HG03520 (cell line): ENCODE data around the gene CHST1.

Experiments
- ATAC-seq: cut with Tn5 transposase; IDR thresholded peaks from one replicate; pipeline ENCODE4 v1.9.1; 2021; ENCODE audit warnings: mild to moderate bottlenecking, moderate library complexity; ENCODE audit not compliant: unreplicated experiment

The CHST1 gene

GRCh38 chr11:45660729-45661438 is 4.5 kb downstream of the CHST1 start:
- ATAC-seq = no peak

GRCh38 chr11:45659818-45660160 is 5.6 kb downstream of the CHST1 start:
- no peak for ATAC-seq

DNA sequence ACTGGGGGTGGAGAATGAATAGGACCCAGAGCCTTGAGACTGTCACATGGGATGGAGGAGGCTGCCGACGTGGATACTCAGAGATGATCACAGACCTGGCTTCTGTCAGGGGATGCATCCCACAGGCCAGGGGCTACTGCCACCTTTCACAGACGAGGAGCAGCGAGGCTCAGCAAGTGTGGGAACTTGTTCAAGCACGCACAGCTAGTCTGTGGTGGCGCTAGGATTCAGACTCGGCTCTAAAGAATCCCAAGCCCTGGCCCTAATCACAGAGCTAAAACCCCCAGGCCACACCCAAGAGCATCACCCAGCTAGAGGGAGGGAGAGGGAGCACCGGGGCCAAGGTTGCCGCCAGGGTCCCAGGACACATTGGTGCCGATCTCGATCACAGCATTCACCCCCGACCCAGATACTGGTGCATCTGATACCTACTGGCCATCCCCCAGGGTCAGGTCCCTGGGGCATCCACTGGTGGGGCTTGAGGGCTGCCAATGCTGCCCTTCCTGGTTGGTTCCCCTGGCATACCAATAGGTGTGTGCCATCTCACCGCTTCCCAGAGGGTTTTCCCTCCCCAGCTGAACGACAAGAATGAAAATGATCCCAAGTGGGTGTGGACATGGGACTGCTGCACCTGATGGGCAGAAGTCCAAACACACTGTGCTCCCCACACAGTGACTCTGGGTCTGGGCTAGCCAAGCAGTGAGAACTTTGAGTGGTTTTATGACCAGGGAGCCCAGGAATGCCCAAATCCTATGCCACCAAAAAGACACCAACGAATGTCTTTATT is 6.2 kb downstream of the CHST1 start:
- no peak for ATAC-seq

GRCh38 chr11:45658292-45658991 is 7.0 kb downstream of the CHST1 start:
- no peak for ATAC-seq

DNA sequence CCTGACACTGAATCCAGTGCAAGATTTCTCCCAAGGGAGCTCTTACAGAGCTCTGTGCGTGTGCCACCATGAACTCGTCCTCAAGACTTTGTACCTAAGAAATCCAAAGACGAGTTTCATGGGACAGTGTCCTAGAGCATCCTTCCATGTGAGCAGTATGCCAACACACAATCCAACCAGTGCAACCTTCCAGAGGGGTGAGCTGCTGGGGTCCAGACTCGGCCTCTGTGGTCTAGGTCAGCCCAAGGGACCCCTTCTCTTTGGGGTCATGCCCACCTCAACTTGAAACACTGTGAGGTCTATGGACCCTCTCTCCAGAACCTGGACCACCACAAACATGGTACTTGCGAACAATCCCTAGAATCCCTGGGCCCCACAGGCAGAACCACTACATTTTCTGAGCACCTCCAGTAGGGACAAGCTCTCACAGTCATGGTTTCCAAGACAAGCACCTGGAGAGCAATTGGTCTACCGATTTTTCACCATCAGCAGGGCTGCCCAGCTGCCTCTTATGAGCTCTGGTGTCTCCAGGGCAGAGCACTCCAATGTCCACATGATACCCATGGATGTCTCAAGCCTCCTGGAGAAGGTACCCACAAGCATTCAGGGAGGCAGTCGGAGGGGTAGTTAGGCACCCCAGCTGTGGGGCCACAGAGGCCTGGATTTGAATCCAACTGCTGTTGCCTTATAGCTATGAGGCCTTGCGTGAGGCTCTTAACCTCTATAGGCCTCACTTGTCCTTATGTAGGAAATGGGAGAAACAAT is 7.7 kb downstream of the CHST1 start:
- no peak for ATAC-seq

GRCh38 chr11:45655831-45656230 is 9.6 kb downstream of the CHST1 start:
- ATAC-seq = no peak

DNA sequence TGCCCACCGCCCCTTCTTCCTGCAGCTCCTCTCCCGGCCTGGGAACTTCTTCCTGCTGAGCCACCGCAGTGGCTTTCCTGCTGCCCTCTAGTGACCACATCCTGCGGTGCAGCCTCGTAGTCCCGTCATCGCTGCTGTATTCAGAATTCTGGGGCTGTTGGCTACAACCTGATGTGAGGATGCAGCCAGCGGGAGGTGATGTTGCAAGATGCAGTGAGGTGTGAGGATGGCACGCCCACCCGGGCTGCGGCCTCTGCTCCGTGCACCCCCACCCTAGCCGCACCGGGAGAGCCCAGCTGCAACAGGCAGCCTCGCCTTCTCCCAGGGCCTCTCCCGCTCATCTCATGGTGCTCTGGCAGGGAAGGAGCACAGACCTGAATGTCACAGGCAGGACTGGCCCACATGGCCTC is 10.1 kb downstream of the CHST1 start:
- ATAC-seq = no peak

- no peak for ATAC-seq
These were observed 10.5 kb downstream of the CHST1 start for GRCh38 chr11:45655012-45655283.

- no peak for ATAC-seq
These were observed 11.0 kb downstream of the CHST1 start for GRCh38 chr11:45654231-45655011.

DNA sequence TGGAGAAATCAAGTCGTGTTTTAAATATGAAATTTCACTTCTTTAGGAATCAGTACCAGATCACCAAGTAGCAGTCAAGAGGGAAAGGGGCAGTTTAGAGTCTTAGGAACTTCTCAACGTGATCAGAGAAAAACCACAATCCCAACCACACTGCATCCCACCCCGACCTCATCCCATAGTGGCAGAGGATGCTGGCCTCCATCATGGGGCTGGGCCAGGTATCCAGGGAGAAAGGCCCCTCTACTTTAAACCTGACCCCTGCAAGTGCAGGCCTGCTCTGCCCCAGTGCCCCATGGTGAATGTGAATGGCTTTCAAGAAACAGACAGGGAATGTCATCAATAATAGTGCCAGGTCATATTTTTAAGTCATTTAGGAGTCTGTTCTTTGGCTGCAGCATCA is 12.1 kb downstream of the CHST1 start:
- ATAC-seq = no peak

DNA sequence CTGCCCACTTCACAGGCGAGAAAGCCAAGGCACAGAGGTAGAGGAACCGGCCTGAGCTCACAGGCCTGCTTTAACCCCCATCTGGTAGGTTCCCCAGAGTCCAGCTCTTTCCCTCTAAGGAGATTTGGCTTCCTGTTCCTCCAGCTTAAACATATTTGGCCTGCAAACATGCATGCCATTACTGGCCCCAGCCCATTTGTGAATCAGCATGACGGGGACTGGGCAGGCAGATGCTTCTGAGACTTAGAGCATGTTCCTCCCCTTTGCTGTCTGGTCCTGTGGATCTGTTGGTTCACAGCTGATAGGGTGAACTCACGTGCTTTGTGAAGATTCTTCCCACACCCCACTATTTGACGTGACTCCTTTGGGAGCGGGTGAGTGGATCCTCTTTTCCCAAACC is 12.6 kb downstream of the CHST1 start:
- no peak for ATAC-seq

GRCh38 chr11:45651841-45652749 is 13.3 kb downstream of the CHST1 start:
- ATAC-seq = no peak

GRCh38 chr11:45651156-45651555 is 14.3 kb downstream of the CHST1 start:
- no peak for ATAC-seq

DNA sequence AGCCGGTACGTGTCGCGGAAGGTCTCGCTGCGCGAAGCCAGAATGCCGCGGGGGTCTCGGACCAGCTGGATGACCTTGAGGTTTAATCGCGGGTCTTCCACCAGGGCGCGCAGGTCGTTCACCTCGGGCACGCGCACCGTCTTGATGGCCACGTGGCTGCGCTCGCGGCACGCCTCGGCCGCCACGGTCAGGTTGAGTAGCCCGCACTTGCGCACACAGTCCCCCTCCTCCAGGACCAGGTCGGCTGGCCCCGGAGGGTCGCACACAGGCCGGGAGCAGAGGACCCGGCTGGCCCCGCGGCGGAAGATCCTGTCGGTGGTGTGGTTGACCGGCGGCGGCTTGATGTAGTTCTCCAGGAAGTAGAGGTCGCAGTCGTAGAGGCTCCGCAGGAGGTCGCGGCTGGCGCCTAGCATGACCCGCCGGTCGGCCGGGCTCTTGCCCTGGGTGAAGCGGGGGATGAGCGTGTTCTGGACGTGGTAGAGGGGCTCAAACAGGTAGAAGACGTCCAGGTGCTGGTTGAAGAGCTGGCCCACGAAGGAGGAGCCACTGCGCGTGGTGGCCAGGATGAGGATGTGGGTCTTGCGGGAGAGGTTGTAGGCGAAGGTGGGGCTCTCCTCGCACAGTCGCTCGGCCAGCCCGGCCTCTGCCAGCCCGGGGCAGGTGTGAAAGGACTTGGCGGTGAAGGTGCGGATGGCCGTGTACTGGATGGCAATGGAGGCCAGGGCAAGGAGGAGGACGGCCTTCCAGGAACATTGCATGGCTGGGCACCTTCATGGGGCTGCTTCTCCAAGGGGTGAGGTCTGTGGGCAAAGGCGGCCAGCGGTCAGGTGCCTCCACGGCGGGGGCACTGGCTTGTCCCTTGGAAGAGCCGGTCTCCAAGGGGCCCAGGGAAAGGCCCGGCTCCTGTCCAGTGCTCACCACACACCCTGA is 15.0 kb downstream of the CHST1 start:
- ATAC-seq = no peak

GRCh38 chr11:45649544-45650165 is 15.8 kb downstream of the CHST1 start:
- ATAC-seq = no peak

DNA sequence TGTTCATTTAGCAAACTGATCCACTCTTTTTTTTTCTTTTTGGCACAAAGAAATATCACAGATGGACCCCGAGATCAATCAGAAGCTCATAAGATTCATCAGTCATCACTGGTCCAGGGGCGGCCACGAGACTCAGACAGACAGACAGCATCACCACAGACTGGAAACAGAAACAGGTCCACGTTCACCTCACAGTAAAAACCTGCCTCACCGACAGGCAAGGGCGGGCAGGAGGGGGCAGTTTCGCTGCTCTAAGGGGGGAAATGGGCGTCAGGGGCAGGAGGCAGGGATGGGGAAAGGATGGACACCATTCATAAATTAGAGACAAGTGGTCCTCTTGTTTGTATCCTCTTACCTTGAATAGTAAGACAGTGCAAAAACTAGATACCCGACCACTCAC is 16.5 kb downstream of the CHST1 start:
- no peak for ATAC-seq

DNA sequence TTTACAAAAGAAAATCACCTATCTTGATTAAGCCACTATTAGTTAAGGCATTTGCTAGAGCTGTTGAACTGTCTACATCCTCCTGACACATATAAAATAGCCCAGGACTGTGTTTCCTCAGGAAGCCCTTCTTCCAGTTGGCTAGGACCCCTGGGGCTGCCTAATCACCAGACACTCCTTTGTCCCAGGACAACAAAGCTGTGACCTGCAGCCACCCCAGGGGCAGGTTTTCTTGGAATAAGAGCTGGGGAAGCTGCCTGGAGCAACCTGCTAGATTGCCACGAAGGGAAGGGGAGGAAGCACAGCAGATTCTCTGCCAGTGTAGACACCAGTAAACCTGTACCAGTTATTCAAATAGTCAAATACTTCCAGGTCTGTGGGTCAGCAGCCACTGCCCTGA is 17.6 kb downstream of the CHST1 start:
- no peak for ATAC-seq

GRCh38 chr11:45647329-45647728 is 18.1 kb downstream of the CHST1 start:
- ATAC-seq = no peak
